Measurements from ENCODE around the gene ATR. TPM values are rescaled to one million over a fixed set of nuclear protein-coding genes. Genes with fewer than 3 reads are reported as not detected.

Gene ATR
- total and polyA plus RNA-seq, 9 of the 15 experiments (the other 6 are each of a cell fraction or from before 2014, with no cell fraction given), result 18.0 to 37.8 (median 23.2) TPM

DNA sequence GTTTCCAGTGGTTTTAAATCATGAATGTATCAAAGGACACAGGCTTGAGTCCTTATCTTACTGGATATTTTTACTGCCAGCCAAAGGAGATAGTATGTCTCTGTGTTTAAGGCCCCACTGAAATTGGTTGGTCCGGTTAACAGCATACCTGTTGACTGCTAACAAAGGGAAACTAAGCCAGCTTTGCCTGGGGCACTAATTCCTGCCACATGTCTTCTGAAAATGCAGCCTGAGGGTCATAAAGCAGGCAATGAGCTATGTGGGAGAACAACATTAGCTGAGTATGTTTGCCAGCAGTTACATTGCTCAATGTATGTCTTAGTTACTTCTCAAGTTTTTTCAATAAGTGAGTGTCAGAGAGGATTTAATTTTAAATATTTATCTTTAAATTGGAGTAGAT, 30.1 kb upstream of the ATR start (continued):
- TF ChIP-seq, protein P1, sequence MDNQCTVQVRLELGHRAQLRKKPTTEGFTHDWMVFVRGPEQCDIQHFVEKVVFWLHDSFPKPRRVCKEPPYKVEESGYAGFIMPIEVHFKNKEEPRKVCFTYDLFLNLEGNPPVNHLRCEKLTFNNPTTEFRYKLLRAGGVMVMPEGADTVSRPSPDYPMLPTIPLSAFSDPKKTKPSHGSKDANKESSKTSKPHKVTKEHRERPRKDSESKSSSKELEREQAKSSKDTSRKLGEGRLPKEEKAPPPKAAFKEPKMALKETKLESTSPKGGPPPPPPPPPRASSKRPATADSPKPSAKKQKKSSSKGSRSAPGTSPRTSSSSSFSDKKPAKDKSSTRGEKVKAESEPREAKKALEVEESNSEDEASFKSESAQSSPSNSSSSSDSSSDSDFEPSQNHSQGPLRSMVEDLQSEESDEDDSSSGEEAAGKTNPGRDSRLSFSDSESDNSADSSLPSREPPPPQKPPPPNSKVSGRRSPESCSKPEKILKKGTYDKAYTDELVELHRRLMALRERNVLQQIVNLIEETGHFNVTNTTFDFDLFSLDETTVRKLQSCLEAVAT (IDR thresholded peaks at IDR 0.05), result no peak
- TF ChIP-seq, protein P2, sequence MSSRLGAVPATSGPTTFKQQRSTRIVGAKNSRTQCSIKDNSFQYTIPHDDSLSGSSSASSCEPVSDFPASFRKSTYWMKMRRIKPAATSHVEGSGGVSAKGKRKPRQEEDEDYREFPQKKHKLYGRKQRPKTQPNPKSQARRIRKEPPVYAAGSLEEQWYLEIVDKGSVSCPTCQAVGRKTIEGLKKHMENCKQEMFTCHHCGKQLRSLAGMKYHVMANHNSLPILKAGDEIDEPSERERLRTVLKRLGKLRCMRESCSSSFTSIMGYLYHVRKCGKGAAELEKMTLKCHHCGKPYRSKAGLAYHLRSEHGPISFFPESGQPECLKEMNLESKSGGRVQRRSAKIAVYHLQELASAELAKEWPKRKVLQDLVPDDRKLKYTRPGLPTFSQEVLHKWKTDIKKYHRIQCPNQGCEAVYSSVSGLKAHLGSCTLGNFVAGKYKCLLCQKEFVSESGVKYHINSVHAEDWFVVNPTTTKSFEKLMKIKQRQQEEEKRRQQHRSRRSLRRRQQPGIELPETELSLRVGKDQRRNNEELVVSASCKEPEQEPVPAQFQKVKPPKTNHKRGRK (tag; IDR thresholded peaks at IDR 0.05), result no peak
- TF ChIP-seq NELFE (IDR thresholded peaks at IDR 0.05; ENCODE audit: insufficient read depth, insufficient read length) (no peak), FOXK1 (CRISPR knock-in tag; IDR thresholded peaks at IDR 0.05; ENCODE audit: borderline replicate concordance) (no peak)

DNA sequence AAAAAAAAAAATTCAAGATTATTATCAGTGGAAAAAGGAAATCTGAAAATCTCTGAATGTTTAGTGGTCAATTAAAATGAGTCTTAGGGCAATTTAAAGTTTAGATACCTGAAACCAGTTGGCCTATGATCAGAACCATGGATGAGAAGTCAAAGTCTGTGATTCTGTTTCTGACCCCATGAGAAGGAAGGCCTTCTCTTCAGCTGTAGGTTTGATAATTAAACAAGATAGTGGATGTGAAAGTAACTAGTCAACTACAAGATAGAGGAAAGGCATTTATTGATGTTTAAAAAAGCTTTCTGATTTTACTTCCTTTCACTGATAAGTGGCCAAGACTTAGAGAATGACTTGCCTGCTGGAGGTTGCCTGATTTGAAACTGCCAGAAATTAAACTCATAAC, 26.4 kb upstream of the ATR start:
- Histone ChIP-seq H2AFZ (ENCODE audit: low read depth, low read length) (no peak overlapping the region), H3K4me1 (replicated peaks in 1 of 2; ENCODE audit: control insufficient read depth in 2 of 2, insufficient read depth in 2 of 2, low read length in 2 of 2) (peaks cover 0 to 4% of the 10 kb centered on the region in 2 experiments; a peak in 1 of 5 replicates), H3K79me2 (ENCODE audit: control insufficient read depth, insufficient read depth, low read length) (peaks cover 3% of the 10 kb centered on the region; the same call in 1 of the 3 replicates), H3K36me3 (ENCODE audit: control insufficient read depth, insufficient read depth, low read length) (peaks cover 2% of the 10 kb centered on the region; the same call in 1 of the 3 replicates), H3K9me1 (ENCODE audit: control insufficient read depth, insufficient read depth, low read length) (no peaks in the 10 kb centered on the region), H3K4me3 (no peak overlapping the region), H4K20me1 (replicated peaks; ENCODE audit: control insufficient read depth, insufficient read depth, low read length) (no peaks in the 10 kb centered on the region), H3K4me2 (ENCODE audit: insufficient read depth, low read length) (no peak overlapping the region), H3K9ac (ENCODE audit: insufficient read depth in 1 of 2, low read depth in 2 of 2, low read length in 2 of 2) (no peak overlapping the region), H3K9me3 (replicated peaks; ENCODE audit: control insufficient read depth, insufficient read depth, low read depth, low read length) (no peaks in the 10 kb centered on the region), H3K27me3 (ENCODE audit: control insufficient read depth in 2 of 2, insufficient read depth in 2 of 2, low read length in 2 of 2) (no peaks in the 10 kb centered on the region), H3K27ac (ENCODE audit: extremely low read depth, low read depth, low read length) (no peak overlapping the region)
- ATAC-seq, result no peak
- intact Hi-C loops (cut with micrococcal nuclease) (no loop called here), in situ Hi-C loops (cut with MboI) (no loop called here)
- BruUV-seq (replicated peaks), result no TSS peak
- ChIA-PET CTCF (ENCODE audit: low intra/inter-chr PET ratio) (interaction anchor here (0.7 kb wide), 1 partner anchor 18 kb away, joined by 4 read pairs; no protein-coding TSS in a partner anchor), POLR2A (no interaction called here)
- FAIRE-seq, result peak; percentile 15
- DNase-seq (ENCODE audit: extremely low read depth in 1 of 4, low spot score in 3 of 4), result no peak
- no peak for TF ChIP-seq ZNF76 (CRISPR knock-in tag; IDR thresholded peaks at IDR 0.05; ENCODE audit: borderline replicate concordance)
- TF ChIP-seq JUNB (CRISPR knock-in tag; conservative IDR thresholded peaks at IDR 0.05), result no peak
- no peak for TF ChIP-seq DMBX1 (CRISPR knock-in tag; IDR thresholded peaks at IDR 0.05; ENCODE audit: borderline replicate concordance)
- TF ChIP-seq, protein P3, sequence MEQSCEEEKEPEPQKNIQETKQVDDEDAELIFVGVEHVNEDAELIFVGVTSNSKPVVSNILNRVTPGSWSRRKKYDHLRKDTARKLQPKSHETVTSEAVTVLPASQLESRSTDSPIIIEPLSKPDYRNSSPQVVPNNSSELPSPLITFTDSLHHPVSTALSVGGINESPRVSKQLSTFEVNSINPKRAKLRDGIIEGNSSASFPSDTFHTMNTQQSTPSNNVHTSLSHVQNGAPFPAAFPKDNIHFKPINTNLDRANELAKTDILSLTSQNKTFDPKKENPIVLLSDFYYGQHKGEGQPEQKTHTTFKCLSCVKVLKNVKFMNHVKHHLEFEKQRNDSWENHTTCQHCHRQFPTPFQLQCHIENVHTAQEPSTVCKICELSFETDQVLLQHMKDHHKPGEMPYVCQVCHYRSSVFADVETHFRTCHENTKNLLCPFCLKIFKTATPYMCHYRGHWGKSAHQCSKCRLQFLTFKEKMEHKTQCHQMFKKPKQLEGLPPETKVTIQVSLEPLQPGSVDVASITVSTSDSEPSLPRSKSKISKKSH (CRISPR knock-in tag; IDR thresholded peaks at IDR 0.05), result no peak
- no peak for TF ChIP-seq ZBTB8A (IDR thresholded peaks at IDR 0.05; ENCODE audit: partially characterized antibody)
- no peak for TF ChIP-seq SIN3B (IDR thresholded peaks at IDR 0.05; ENCODE audit: low read depth)
- TF ChIP-seq ZFX (CRISPR knock-in tag; IDR thresholded peaks at IDR 0.05), result no peak
- TF ChIP-seq LEF1 (IDR thresholded peaks at IDR 0.05), result no peak
- TF ChIP-seq, protein P4, sequence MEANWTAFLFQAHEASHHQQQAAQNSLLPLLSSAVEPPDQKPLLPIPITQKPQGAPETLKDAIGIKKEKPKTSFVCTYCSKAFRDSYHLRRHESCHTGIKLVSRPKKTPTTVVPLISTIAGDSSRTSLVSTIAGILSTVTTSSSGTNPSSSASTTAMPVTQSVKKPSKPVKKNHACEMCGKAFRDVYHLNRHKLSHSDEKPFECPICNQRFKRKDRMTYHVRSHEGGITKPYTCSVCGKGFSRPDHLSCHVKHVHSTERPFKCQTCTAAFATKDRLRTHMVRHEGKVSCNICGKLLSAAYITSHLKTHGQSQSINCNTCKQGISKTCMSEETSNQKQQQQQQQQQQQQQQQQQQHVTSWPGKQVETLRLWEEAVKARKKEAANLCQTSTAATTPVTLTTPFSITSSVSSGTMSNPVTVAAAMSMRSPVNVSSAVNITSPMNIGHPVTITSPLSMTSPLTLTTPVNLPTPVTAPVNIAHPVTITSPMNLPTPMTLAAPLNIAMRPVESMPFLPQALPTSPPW (CRISPR knock-in tag; IDR thresholded peaks at IDR 0.05), result no peak
- no peak for TF ChIP-seq NFATC3 (IDR thresholded peaks at IDR 0.05)
- TF ChIP-seq, protein P5, sequence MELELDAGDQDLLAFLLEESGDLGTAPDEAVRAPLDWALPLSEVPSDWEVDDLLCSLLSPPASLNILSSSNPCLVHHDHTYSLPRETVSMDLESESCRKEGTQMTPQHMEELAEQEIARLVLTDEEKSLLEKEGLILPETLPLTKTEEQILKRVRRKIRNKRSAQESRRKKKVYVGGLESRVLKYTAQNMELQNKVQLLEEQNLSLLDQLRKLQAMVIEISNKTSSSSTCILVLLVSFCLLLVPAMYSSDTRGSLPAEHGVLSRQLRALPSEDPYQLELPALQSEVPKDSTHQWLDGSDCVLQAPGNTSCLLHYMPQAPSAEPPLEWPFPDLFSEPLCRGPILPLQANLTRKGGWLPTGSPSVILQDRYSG (tag; conservative IDR thresholded peaks at IDR 0.05; ENCODE audit: low read depth), result no peak
